Sigmoid colon (tissue), 3 donors: ENCODE data around the gene DOK6.

Experiments
- POLR2A ChIP-seq, 2 donors: fragments of 450-650 bp; IDR thresholded peaks; one replicate each; pipeline ENCODE4 v1.6.1; 2016; ENCODE audit warnings: antibody characterized with exemption in 2 of 2, mild to moderate bottlenecking in 2 of 2, moderate library complexity in 2 of 2
- TF ChIP-seq, protein P1 (sequence below), 4 experiments: fragments of 450-650 bp in 3 of 4; fragments of 200-600 bp in 1 of 4; IDR thresholded peaks; one replicate each; pipeline ENCODE4 v1.5.1; 2016 to 2019; ENCODE audit warnings: antibody characterized with exemption in 4 of 4, mild to moderate bottlenecking in 3 of 4, moderate library complexity in 2 of 4

- TF ChIP-seq POLR2A (IDR thresholded peaks at IDR 0.05) = no peak
- TF ChIP-seq, protein P1, sequence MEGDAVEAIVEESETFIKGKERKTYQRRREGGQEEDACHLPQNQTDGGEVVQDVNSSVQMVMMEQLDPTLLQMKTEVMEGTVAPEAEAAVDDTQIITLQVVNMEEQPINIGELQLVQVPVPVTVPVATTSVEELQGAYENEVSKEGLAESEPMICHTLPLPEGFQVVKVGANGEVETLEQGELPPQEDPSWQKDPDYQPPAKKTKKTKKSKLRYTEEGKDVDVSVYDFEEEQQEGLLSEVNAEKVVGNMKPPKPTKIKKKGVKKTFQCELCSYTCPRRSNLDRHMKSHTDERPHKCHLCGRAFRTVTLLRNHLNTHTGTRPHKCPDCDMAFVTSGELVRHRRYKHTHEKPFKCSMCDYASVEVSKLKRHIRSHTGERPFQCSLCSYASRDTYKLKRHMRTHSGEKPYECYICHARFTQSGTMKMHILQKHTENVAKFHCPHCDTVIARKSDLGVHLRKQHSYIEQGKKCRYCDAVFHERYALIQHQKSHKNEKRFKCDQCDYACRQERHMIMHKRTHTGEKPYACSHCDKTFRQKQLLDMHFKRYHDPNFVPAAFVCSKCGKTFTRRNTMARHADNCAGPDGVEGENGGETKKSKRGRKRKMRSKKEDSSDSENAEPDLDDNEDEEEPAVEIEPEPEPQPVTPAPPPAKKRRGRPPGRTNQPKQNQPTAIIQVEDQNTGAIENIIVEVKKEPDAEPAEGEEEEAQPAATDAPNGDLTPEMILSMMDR (IDR thresholded peaks at IDR 0.05) = no peak
Measured at GRCh38 chr18:69539404-69539803, 138.7 kb downstream of the DOK6 start.
